ENCODE results near the gene LUC7L. TPM values are rescaled to one million over a fixed set of nuclear protein-coding genes. Genes with fewer than 3 reads are reported as not detected.

The LUC7L gene
- total and polyA plus RNA-seq, 10 of the 15 experiments (the other 5 are each of a cell fraction or from before 2014, with no cell fraction given): 2.3 to 59.6 (median 44.1) TPM

DNA sequence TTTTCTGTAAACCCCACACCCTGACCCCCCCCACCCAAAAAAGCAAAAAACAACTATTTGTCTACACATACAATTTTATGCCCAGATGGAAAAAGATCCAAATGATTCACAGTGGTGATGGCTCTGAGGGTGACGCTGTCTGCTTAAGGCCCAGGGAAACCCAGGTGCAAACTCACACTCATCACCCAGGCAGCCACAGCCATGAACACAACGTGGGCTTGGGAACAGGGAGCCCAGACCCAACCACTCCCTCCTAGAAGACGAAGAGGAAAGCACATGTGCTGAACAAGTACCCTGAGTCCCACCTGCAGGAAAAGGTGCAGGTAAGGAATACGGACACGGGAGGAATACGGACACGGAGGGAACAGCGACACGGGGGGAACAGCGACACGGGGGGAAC lies 43.6 kb downstream of the LUC7L start:
- no peak overlapping the region for H2AFZ ChIP-seq (ENCODE audit: control insufficient read depth, low read depth, low read length)
- intact Hi-C loops (cut with micrococcal nuclease; ENCODE audit: unreplicated experiment): no loop called here
- FAIRE-seq (no peak), DNase-seq (ENCODE audit: low read depth, low spot score) (no peak), ATAC-seq (no peak)
- no peaks in the 10 kb centered on the region for H3K79me2 ChIP-seq (ENCODE audit: control insufficient read depth, insufficient read depth, low read length)
- RAD21 ChIA-PET (ENCODE audit: unreplicated experiment): no interaction called here
- H3K36me3 ChIP-seq (ENCODE audit: control insufficient read depth in 2 of 2, insufficient read depth in 2 of 2, low read length in 1 of 2): peaks cover 10 to 11% of the 10 kb centered on the region in 2 experiments
- H3K4me2 ChIP-seq (ENCODE audit: control insufficient read depth, insufficient read depth): no peak overlapping the region
- no TSS peak for BruUV-seq (replicated peaks)
- CTCF ChIA-PET: no interaction called here
- POLR2A ChIA-PET: no interaction called here
- H3K27ac ChIP-seq (ENCODE audit: control insufficient read depth, insufficient read depth): no peak overlapping the region
- SMC1A ChIA-PET (ENCODE audit: uncharacterized antibody, unreplicated experiment): no interaction called here
- H3K9me3 ChIP-seq (replicated peaks; ENCODE audit: control insufficient read depth, insufficient read depth, low read length): no peaks in the 10 kb centered on the region
- no peak overlapping the region for H3K4me3 ChIP-seq
- peaks cover 8% of the 10 kb centered on the region; the same call in 1 of the 2 replicates for H3K4me1 ChIP-seq (ENCODE audit: control insufficient read depth, insufficient read depth, low read length)
- in situ Hi-C loops (cut with MboI): no loop called here
- TF ChIP-seq MXI1 (IDR thresholded peaks at IDR 0.05; ENCODE audit: low read depth, low read length) (no peak), ATF2 (IDR thresholded peaks at IDR 0.05; ENCODE audit: low read length) (no peak), DPF2 (IDR thresholded peaks at IDR 0.05) (no peak), CBFB (IDR thresholded peaks at IDR 0.05; ENCODE audit: low read depth) (no peak), ZBTB11 (CRISPR knock-in tag; IDR thresholded peaks at IDR 0.05) (no peak), STAT1 (conservative IDR thresholded peaks at IDR 0.05) (no peak), TBL1XR1 (IDR thresholded peaks at IDR 0.05; ENCODE audit: low read depth, low read length) (no peak), MYC (IDR thresholded peaks at IDR 0.05; ENCODE audit: insufficient read depth, insufficient read length, insufficient replicate concordance, low read length, severe bottlenecking) (no peak), ETV6 (conservative IDR thresholded peaks at IDR 0.05 in 1 of 2, IDR thresholded peaks at IDR 0.05 in 1 of 2; ENCODE audit: borderline replicate concordance in 1 of 2, low read depth in 1 of 2) (no peak), CBX3 (IDR thresholded peaks at IDR 0.05; ENCODE audit: borderline replicate concordance, low read depth) (no peak), ZNF622 (IDR thresholded peaks at IDR 0.05) (no peak), BMI1 (IDR thresholded peaks at IDR 0.05; ENCODE audit: borderline replicate concordance) (no peak)
- no peaks in the 10 kb centered on the region for H4K20me1 ChIP-seq (ENCODE audit: control insufficient read depth, insufficient read depth)
- WGBS (ENCODE audit: insufficient coverage, insufficient replicate concordance, low lambda C conversion rate, missing lambda C conversion rate): 87% methylated on average over 11 of the region's 11 CpGs
- no peak overlapping the region for H3K9ac ChIP-seq (ENCODE audit: control insufficient read depth, insufficient read depth, low read length)
- H3K27me3 ChIP-seq (replicated peaks in 1 of 2; ENCODE audit: control insufficient read depth in 2 of 2, insufficient read depth in 2 of 2, low read length in 1 of 2): peaks cover 0 to 2% of the 10 kb centered on the region in 2 experiments; a peak in 2 of 4 replicates
